NCI-H2029 (cell line): ENCODE data around the gene ASB11.
A peak's percentile ranks its signal among the peaks of the same experiment; 100 is the strongest.
"Not testable (repeated sequence)": the region's sequence is repeated elsewhere in the genome, so short reads cannot be mapped to it uniquely, and the experiment has no call there.

Experiments
- DNase-seq: peaks from one replicate; lab custom pipeline; 2025; lab: John Stamatoyannopoulos, UW

Gene ASB11

GRCh38 chrX:15305899-15306298 lies 9.5 kb downstream of the ASB11 start:
- DNase-seq = not testable (repeated sequence)

GRCh38 chrX:15301924-15302323 lies 13.5 kb downstream of the ASB11 start:
- DNase-seq = peak; percentile 12

- no peak for DNase-seq
Observed at GRCh38 chrX:15299941-15300851, 15.2 kb downstream of the ASB11 start.

- DNase-seq = no peak
Observed at GRCh38 chrX:15298780-15299179, 16.7 kb downstream of the ASB11 start.

- no peak for DNase-seq
Observed at GRCh38 chrX:15298201-15298600, 17.2 kb downstream of the ASB11 start.

GRCh38 chrX:15293451-15293850 lies 22.0 kb downstream of the ASB11 start:
- DNase-seq = no peak

- DNase-seq = no peak
Observed at GRCh38 chrX:15292861-15293260, 22.6 kb downstream of the ASB11 start.

- DNase-seq = no peak
Observed at GRCh38 chrX:15277604-15278003, 37.8 kb downstream of the ASB11 start.

GRCh38 chrX:15274946-15275345 lies 40.5 kb downstream of the ASB11 start:
- no peak for DNase-seq

GRCh38 chrX:15273275-15273674 lies 42.2 kb downstream of the ASB11 start:
- DNase-seq = not testable (repeated sequence)

- DNase-seq = no peak
Observed at GRCh38 chrX:15271757-15272156, 43.7 kb downstream of the ASB11 start.

- DNase-seq = no peak
Observed at GRCh38 chrX:15269618-15270521, 45.6 kb downstream of the ASB11 start, which contains the start of gene ASB9. ASB9 (minus strand) TSS chrX:15270083; CDS start chrX:15269874, 209 bp downstream.

GRCh38 chrX:15269120-15269519 lies 46.3 kb downstream of the ASB11 start:
- DNase-seq = no peak

- no peak for DNase-seq
Observed at GRCh38 chrX:15254852-15255251, 60.6 kb downstream of the ASB11 start.

GRCh38 chrX:15245896-15246295 lies 69.5 kb downstream of the ASB11 start:
- DNase-seq = no peak

GRCh38 chrX:15244421-15244820 lies 71.0 kb downstream of the ASB11 start:
- DNase-seq = no peak

GRCh38 chrX:15242899-15243555 lies 72.4 kb downstream of the ASB11 start:
- peak; percentile 10 for DNase-seq

- DNase-seq = no peak
Observed at GRCh38 chrX:15241301-15241700, 74.1 kb downstream of the ASB11 start.

- DNase-seq = no peak
Observed at GRCh38 chrX:15240414-15240813, 75.0 kb downstream of the ASB11 start.

GRCh38 chrX:15236146-15236545 lies 79.3 kb downstream of the ASB11 start:
- no peak for DNase-seq

GRCh38 chrX:15235001-15235400 lies 80.4 kb downstream of the ASB11 start:
- DNase-seq = no peak

- no peak for DNase-seq
Observed at GRCh38 chrX:15233416-15234015, 81.9 kb downstream of the ASB11 start.
